22Rv1 (cell line): Measurements from ENCODE around the gene PSPH.

Source experiments
- H3K27ac ChIP-seq: fragments of 450-650 bp; 2 replicates; pipeline ENCODE4 v1.5.1; 2017
- CTCF ChIP-seq: fragments of 450-650 bp; IDR thresholded peaks from 2 replicates; pipeline ENCODE4 v1.5.1; 2017; ENCODE audit warnings: mild to moderate bottlenecking
- ZFX ChIP-seq: fragments of 450-650 bp; IDR thresholded peaks from 2 replicates; pipeline ENCODE4 v1.6.1; 2017; ENCODE audit warnings: antibody characterized with exemption, borderline replicate concordance

Gene PSPH

GRCh38 chr7:55975988-55976633, 75.1 kb downstream of the PSPH start:
- TF ChIP-seq CTCF (no peak), ZFX (no peak)
- no peak overlapping the region for H3K27ac ChIP-seq

- no peak for TF ChIP-seq ZFX
- no peak for TF ChIP-seq CTCF
- H3K27ac ChIP-seq = no peak overlapping the region
Observed at GRCh38 chr7:55973747-55974250, 77.4 kb downstream of the PSPH start.

DNA sequence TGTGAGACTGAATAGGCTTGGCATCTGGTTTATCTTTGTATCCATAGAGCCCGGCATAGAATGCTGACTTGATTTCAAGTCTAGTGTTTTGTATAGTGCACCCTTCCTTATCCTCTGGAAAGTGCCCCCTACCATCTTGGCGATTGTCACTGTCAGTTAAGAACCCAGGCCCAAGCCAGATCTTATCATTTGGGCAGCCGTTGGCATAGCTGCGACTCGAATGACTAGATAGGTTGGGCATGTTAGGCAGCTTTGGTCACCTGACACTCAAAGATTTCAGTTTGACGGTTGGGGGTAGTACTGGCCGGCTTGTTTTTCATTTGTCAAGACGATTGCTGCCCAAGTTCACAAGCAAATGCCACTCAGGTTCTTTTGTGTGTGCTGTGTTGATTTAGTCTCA, 80.3 kb downstream of the PSPH start:
- TF ChIP-seq ZFX = no peak
- TF ChIP-seq CTCF = no peak

GRCh38 chr7:55970561-55970960, 80.7 kb downstream of the PSPH start:
- TF ChIP-seq ZFX = no peak
- TF ChIP-seq CTCF = no peak
- H3K27ac ChIP-seq = no peak overlapping the region

More for the DNA sequence above, 80.3 kb downstream of the PSPH start:
- H3K27ac ChIP-seq = no peak overlapping the region

DNA sequence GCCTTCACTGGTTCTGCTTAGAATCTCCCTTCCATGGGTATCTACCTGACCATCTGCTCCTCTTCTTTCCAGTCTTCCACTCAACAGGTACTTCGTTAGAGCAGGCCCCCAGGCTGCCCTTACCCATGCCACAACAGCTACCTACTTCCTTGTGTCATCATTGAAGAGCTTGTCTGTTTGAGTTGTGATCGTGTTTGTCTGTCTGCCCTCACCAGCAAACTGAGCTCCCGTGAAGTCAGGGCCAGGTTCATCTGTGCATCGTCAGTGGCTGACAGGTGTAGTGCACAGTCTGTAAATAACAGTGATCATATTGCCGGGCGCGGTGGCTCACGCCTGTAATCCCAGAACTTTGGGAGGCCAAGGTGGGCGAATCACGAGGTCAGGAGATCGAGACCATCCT, 81.9 kb downstream of the PSPH start:
- TF ChIP-seq CTCF = no peak

DNA sequence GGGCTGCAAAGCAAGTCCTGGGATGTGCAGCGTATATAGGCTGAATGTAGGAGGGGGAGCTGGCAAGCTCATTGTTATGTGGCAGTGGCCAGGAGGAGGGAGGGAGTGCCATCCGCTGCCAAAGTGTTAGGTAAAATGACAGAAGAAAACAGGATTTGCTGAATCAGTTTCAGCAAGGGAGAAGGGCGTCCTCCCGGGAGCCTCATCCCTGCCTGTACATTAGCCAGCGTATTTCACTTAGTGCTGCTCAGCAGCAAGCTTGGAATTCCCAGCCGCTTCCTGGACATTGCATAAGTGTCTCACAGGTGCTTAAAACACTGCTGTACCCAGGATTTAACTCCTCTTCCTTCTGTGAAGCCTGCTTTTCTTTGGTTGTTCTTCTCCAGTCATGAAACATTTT, 84.4 kb downstream of the PSPH start:
- peak overlapping the region; percentile 96 for H3K27ac ChIP-seq
- TF ChIP-seq CTCF (no peak), ZFX (no peak)

More for the DNA sequence above, 81.9 kb downstream of the PSPH start:
- no peak overlapping the region for H3K27ac ChIP-seq

GRCh38 chr7:55965805-55966421, 85.3 kb downstream of the PSPH start:
- H3K27ac ChIP-seq = peak overlapping the region; percentile 96
- TF ChIP-seq ZFX (no peak), CTCF (no peak)
